Fibroblast of mammary gland (primary cell): ENCODE measurements around the gene CTU2.

Source experiments
- DNase-seq: peaks from one replicate; pipeline ENCODE4 v3.0.0-alpha.2; 2010; ENCODE audit warnings: low read depth
- H3K4me3 ChIP-seq: 2 replicates; pipeline ENCODE4 v1.5.1; 2011; ENCODE audit warnings: low read depth, mild to moderate bottlenecking, low read length, moderate library complexity; ENCODE audit not compliant: control insufficient read depth
- TF ChIP-seq, protein P1 (sequence below): conservative IDR thresholded peaks from 2 replicates; pipeline ENCODE4 v1.5.1; 2011; ENCODE audit warnings: low read depth, low read length, inconsistent platforms; ENCODE audit not compliant: control insufficient read depth, insufficient read depth

CTU2 gene

GRCh38 chr16:88734361-88734728 lies 28.0 kb downstream of the CTU2 start:
- H3K4me3 ChIP-seq = no peak overlapping the region
- TF ChIP-seq, protein P1, sequence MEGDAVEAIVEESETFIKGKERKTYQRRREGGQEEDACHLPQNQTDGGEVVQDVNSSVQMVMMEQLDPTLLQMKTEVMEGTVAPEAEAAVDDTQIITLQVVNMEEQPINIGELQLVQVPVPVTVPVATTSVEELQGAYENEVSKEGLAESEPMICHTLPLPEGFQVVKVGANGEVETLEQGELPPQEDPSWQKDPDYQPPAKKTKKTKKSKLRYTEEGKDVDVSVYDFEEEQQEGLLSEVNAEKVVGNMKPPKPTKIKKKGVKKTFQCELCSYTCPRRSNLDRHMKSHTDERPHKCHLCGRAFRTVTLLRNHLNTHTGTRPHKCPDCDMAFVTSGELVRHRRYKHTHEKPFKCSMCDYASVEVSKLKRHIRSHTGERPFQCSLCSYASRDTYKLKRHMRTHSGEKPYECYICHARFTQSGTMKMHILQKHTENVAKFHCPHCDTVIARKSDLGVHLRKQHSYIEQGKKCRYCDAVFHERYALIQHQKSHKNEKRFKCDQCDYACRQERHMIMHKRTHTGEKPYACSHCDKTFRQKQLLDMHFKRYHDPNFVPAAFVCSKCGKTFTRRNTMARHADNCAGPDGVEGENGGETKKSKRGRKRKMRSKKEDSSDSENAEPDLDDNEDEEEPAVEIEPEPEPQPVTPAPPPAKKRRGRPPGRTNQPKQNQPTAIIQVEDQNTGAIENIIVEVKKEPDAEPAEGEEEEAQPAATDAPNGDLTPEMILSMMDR = no peak
- DNase-seq = no peak

DNA sequence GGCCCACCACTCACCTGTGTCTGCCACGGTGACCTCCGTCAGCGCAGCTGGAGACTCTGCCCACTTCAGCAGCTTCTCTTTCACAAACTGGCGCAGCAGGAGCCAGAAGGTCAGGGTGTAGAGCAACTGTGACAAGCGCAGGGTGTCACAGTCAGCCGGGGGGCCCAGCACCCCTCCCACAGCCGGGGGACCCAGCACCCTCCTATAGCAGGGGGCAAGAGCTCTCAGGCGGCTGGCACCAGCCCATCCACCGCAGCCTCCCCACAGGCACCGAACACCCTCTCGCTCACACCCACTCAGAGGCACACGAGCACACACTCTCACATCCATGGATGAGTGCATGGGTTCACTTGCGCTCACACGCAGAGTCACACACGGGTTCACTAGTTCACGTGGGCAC lies 28.8 kb downstream of the CTU2 start:
- TF ChIP-seq, protein P1 = no peak
- DNase-seq = no peak
- no peak overlapping the region for H3K4me3 ChIP-seq

- H3K4me3 ChIP-seq = no peak overlapping the region
- no peak for DNase-seq
- TF ChIP-seq, protein P1 = no peak
Observed at GRCh38 chr16:88735616-88736015, 29.3 kb downstream of the CTU2 start.

DNA sequence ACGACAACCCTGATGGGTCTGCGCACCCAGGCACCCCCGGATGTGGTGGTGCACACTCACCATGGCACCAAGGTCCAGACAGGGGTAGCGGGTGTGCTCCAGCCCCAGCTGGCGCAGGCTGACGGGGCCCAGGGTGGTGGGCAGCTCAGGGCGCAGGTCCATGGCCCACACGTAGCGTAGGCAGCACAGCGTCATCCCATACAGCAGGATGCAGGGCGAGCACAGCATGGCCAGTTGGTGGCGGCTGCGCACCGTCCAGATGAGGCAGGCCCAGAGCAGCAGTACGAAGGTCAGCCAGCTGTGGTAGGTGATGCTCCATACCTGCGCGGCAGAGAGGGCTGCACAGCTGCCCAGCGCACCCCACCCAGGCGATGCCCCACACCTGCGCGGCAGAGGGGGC lies 29.8 kb downstream of the CTU2 start:
- no peak for DNase-seq
- TF ChIP-seq, protein P1 = no peak
- H3K4me3 ChIP-seq = no peak overlapping the region

DNA sequence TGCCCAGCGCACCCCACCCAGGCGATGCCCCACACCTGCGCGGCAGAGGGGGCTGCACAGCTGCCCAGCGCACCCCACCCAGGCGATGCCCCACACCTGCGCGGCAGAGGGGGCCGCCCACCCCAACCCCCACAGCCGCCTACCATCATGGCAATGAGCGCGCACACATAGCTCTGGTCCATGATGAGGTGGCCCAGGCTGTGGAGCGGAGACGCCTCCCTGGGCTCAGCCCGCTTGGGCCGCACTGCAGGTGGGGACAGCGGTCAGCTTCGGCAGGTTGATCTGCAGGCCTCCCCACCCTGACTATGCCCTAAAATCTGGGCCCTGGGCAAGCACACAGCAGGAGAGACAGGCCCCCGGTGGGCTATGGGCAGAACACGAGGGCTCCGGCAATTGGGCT lies 30.2 kb downstream of the CTU2 start:
- no peak for DNase-seq
- TF ChIP-seq, protein P1 = no peak
- H3K4me3 ChIP-seq = no peak overlapping the region

GRCh38 chr16:88737298-88738150 lies 31.2 kb downstream of the CTU2 start:
- H3K4me3 ChIP-seq = no peak overlapping the region
- TF ChIP-seq, protein P1 = peak; percentile 51
- peak; percentile 72 for DNase-seq
